Memory B cell (primary cell): ENCODE data around the gene CARD16.
"Not testable (repeated sequence)": the region's sequence is repeated elsewhere in the genome, so short reads cannot be mapped to it uniquely, and the experiment has no call there.

Experiments used
- ATAC-seq: fragments of 150-1000 bp; cut with Tn5 transposase; 2 replicates; pipeline ENCODE4 v1.10.0; 2021; ENCODE audit warnings: low read depth, mild to moderate bottlenecking, moderate library complexity
- DNase-seq, 2 donors: peaks; one replicate each; pipeline ENCODE4 v3.0.0; 2022; ENCODE audit warnings: low spot score in 2 of 2
- H3K27ac Mint-ChIP-seq: one replicate; pipeline ENCODE4 v1.8.0; 2022; ENCODE audit warnings: mild to moderate bottlenecking, moderate library complexity, mixed read lengths
- H3K27me3 Mint-ChIP-seq: one replicate; pipeline ENCODE4 v1.8.0; 2022; ENCODE audit warnings: mixed read lengths
- H3K36me3 Mint-ChIP-seq: one replicate; pipeline ENCODE4 v1.8.0; 2022; ENCODE audit warnings: mild to moderate bottlenecking, mixed read lengths
- H3K4me1 Mint-ChIP-seq: one replicate; pipeline ENCODE4 v1.8.0; 2022; ENCODE audit warnings: mixed read lengths
- H3K4me3 Mint-ChIP-seq: one replicate; pipeline ENCODE4 v1.8.0; 2022; ENCODE audit warnings: mild to moderate bottlenecking, moderate library complexity, mixed read lengths
- H3K9me3 Mint-ChIP-seq: one replicate; pipeline ENCODE4 v1.8.0; 2022; ENCODE audit warnings: mixed read lengths

The CARD16 gene

DNA sequence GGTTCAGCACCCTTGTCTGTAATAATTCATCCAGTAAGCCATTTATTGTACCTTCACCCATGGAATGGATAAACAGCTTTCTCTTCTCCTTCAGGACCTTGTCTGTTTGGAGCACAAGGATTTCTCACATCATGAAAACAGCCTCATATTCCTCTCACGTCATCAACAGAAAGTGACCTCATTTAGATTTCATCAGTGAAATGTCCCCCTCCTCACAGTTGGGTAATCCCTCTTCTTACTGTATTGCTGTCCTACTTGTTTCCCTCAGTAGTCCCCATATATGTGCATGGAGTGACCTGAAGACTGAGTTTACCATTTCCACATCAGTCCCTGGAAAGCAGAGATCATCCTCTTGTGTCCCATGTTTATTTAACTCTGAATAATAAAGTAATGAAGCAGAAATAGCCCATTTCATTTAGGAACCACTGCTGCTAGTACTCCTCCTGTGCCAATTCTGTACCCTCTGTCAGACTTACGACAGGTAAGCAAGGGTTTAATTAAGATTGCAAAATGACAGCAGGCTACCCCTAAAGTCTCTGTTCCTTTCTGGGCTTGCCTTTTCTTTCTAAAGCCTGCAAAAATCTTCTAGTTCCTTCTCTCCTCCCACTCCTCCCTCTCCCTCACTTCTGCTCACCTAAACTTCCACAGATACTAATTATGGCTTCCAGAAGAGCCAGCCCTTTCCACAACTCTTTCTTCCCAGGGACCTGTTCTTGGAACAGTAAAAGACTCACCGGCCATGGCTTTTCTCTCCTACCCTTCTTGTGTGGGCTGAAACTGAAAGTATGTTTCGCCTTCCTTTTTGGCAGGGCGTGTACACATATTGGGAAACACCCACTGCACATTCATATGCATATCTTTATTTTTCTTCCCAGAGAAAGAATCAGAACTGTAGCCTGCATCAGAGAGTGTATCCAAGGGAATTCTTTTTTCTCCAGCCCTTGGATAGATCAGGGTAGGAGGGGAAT, at the start of gene CARD16:
Gene CARD16 (minus strand): TSS at position 779 of the 968 bp plus-strand sequence. CDS start 38 bp downstream, at position 741.
- peaks cover 17% of the 10 kb centered on the region for H3K36me3 Mint-ChIP-seq
- DNase-seq (peak; percentile 25 to 26), ATAC-seq (peak; percentile 98)
- H3K9me3 Mint-ChIP-seq, H3K27me3 Mint-ChIP-seq: not testable (repeated sequence)
- peak within 1 kb of the TSS; percentile 97 for H3K27ac Mint-ChIP-seq
- H3K4me3 Mint-ChIP-seq = peak within 1 kb of the TSS; percentile 97
- H3K4me1 Mint-ChIP-seq = peaks cover 31% of the 10 kb centered on the region

DNA sequence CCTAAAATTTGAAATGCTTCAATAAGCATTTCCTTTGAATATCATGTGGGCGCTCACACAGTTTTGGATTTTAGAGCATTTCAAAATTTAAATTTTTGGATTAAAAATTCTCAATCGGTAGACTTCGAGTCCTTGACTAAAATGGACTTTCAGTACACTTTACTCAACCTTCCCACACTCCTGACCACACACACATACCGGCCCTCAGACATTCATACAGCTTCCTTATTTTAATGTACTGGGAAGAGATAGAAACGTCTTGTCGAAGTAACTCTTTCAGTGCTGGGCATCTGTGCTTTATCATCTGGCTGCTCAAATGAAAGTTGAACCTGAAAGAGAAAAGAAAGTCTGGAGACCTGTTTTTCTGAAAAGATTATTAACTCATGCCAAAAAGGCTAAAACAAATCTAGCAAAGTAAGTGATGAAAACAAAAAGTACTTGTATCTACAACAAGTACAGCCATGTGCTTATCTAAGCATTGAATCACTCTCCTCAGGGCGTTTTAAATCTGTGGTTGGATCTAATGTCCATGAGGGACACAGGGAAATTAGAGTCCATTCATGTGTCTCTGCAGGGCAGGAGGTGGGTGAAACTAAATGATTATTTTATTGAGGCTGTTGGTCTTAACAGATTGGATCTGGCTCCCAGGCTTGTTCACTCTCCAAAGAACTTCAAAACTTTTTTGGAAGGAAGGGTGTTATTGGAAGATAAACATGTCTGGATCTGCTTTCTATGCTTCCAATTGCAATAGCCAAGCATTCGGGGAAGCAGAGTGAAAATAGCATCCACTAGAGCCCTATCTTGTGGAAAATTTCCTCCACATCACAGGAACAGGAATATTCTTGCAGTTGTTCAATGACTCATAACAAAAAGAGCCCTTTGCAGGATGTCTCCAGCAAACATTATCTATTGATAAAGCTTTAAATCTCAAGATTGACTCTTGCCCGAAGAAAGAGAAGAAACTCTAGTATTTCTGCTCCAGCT, 47.4 kb upstream of the CARD16 start:
- Mint-ChIP-seq H3K27ac (no peak overlapping the region), H3K4me3 (no peak overlapping the region), H3K9me3 (no peaks in the 10 kb centered on the region), H3K4me1 (no peaks in the 10 kb centered on the region), H3K36me3 (no peaks in the 10 kb centered on the region), H3K27me3 (peaks cover 5% of the 10 kb centered on the region)
- no peak for ATAC-seq
- no peak for DNase-seq

- no peak overlapping the region for H3K27ac Mint-ChIP-seq
- H3K9me3 Mint-ChIP-seq = no peaks in the 10 kb centered on the region
- ATAC-seq (no peak), DNase-seq (no peak)
- H3K27me3 Mint-ChIP-seq = peaks cover 23% of the 10 kb centered on the region
- H3K36me3 Mint-ChIP-seq = no peaks in the 10 kb centered on the region
- peaks cover 10% of the 10 kb centered on the region for H3K4me1 Mint-ChIP-seq
- H3K4me3 Mint-ChIP-seq = no peak overlapping the region
Observed at GRCh38 chr11:105081412-105082150, 36.4 kb upstream of the CARD16 start.

GRCh38 chr11:105080171-105080906, 35.2 kb upstream of the CARD16 start:
- peaks cover 23% of the 10 kb centered on the region for H3K27me3 Mint-ChIP-seq
- not testable (repeated sequence) for DNase-seq, H3K36me3 Mint-ChIP-seq, H3K9me3 Mint-ChIP-seq, H3K27ac Mint-ChIP-seq, ATAC-seq, H3K4me1 Mint-ChIP-seq, H3K4me3 Mint-ChIP-seq

DNA sequence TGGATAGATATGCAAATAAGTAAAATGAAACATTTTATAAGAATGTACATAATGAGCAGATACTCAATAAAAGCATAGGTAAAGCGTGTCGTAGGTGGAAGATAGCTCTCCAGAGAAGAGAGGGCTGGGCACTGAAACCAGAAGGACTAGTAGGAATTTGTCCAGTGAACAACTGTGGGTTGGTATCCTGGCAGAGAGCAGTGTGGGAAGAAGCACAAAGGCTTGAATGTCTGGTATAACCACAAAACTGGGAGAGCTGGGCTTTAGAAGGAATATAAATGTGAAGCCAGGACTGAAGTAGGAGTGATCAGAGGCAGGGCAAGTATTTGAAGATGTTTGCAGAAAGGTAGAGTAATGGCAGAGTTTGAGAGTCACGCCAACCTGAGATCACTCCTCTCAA, 33.1 kb upstream of the CARD16 start:
- H3K9me3 Mint-ChIP-seq = no peaks in the 10 kb centered on the region
- H3K27me3 Mint-ChIP-seq = peaks cover 26% of the 10 kb centered on the region
- no peak for DNase-seq
- no peaks in the 10 kb centered on the region for H3K36me3 Mint-ChIP-seq
- H3K4me3 Mint-ChIP-seq = no peak overlapping the region
- no peak for ATAC-seq
- H3K27ac Mint-ChIP-seq = no peak overlapping the region
- peaks cover 10% of the 10 kb centered on the region for H3K4me1 Mint-ChIP-seq

- not testable (repeated sequence) for DNase-seq, H3K4me3 Mint-ChIP-seq, H3K36me3 Mint-ChIP-seq, H3K9me3 Mint-ChIP-seq, H3K27ac Mint-ChIP-seq, H3K4me1 Mint-ChIP-seq, ATAC-seq
- H3K27me3 Mint-ChIP-seq = peaks cover 22% of the 10 kb centered on the region
Observed at GRCh38 chr11:105077141-105077790, 32.1 kb upstream of the CARD16 start.

DNA sequence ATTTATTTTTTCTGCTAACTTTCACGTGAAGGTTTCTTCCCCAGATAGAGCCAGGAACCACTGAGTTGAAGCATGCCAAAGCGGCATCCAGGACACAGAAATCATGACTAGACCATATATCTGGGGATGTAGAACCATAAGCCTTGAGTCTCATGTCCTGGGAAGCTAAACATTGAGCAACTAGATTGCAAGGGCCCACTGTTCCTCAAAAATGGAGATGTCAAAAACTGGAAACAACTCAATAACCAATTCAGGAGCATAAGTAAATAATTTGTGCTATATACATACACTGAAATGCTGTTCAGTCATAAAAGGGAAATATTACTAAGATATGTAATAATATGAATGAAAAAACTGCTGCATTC, 29.0 kb upstream of the CARD16 start:
- H3K4me3 Mint-ChIP-seq = no peak overlapping the region
- H3K36me3 Mint-ChIP-seq = no peaks in the 10 kb centered on the region

DNA sequence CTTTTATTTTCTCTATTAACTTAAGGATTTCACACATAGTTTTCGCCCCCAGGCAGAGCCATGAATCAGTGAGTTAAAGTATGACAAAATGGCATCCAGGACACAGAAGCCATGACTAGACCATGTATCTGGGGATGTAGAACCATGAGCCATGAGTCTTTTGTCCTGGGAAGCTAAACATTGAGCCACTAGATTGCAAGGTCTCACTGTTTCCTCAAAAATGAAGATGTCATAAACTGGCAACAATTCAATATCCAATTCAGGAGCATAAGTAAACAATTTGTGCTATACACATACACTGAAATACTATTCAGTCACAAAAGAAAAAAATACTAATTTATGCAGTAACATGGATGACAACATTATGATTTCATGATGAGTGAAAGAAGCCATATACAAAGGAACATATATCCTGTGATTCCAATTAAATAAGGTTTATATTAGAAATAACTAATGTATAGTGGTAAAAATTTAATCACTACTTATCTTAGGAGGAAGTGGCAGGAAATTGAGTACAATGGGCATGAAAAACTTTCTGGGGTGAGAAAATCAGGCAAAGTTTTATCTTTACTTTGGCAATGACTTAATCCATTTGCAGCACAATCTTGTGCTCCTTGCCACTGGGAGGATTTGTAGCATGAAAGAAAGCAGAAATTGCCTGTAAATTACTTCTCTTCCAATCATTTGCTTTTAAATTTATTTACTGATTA, 28.5 kb upstream of the CARD16 start:
- no peaks in the 10 kb centered on the region for H3K9me3 Mint-ChIP-seq

More for the DNA sequence above, 29.0 kb upstream of the CARD16 start:
- Mint-ChIP-seq H3K27me3 (peaks cover 19% of the 10 kb centered on the region), H3K27ac (no peak overlapping the region), H3K9me3 (no peaks in the 10 kb centered on the region), H3K4me1 (peaks cover 2% of the 10 kb centered on the region)
- ATAC-seq (no peak), DNase-seq (no peak)

GRCh38 chr11:105072080-105072479, 26.9 kb upstream of the CARD16 start:
- ATAC-seq, H3K27ac Mint-ChIP-seq, DNase-seq, H3K4me1 Mint-ChIP-seq, H3K9me3 Mint-ChIP-seq, H3K36me3 Mint-ChIP-seq, H3K4me3 Mint-ChIP-seq: not testable (repeated sequence)
- H3K27me3 Mint-ChIP-seq = peaks cover 15% of the 10 kb centered on the region

More for the DNA sequence above, 28.5 kb upstream of the CARD16 start:
- H3K27me3 Mint-ChIP-seq = peaks cover 21% of the 10 kb centered on the region
- no peak overlapping the region for H3K27ac Mint-ChIP-seq
- no peaks in the 10 kb centered on the region for H3K36me3 Mint-ChIP-seq
- no peak overlapping the region for H3K4me3 Mint-ChIP-seq
- H3K4me1 Mint-ChIP-seq = peaks cover 2% of the 10 kb centered on the region
- ATAC-seq (no peak), DNase-seq (no peak)

DNA sequence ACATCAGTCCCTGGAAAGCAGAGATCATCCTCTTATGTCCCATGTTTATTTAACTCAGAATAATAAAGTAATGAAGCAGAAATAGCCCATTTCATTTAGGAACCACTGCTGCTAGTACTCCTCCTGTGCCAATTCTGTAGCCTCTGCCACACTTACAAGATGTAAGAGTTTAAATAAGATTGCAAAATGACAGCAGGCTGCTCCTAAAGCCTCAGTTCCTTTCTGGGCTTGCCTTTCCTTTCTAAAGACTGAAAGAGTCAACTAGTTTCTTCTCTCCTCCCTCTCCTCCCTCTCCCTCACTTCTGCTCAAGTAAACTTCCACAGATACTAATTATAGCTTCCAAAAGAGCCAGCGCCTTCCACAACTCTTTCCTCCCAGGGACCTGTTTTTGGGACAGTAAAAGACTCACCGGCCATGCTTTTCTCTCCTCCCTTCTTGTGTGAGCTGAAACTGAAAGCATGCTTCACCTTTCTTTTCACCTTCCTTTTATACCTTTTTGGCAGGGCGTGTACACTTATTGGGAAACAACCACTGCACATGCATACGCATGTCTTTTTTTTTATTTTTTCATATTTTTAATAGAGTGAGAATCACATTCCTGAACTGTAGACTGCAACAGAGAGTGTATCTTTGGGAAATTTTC, 26.1 kb upstream of the CARD16 start:
- Mint-ChIP-seq H3K36me3 (no peaks in the 10 kb centered on the region), H3K9me3 (no peaks in the 10 kb centered on the region), H3K27ac (no peak overlapping the region), H3K4me3 (no peak overlapping the region), H3K4me1 (peaks cover 2% of the 10 kb centered on the region), H3K27me3 (peaks cover 13% of the 10 kb centered on the region)
- no peak for DNase-seq
- no peak for ATAC-seq

- no peak for ATAC-seq
- H3K27me3 Mint-ChIP-seq = peaks cover 13% of the 10 kb centered on the region
- no peak for DNase-seq
- no peaks in the 10 kb centered on the region for H3K36me3 Mint-ChIP-seq
- no peak overlapping the region for H3K27ac Mint-ChIP-seq
- no peaks in the 10 kb centered on the region for H3K9me3 Mint-ChIP-seq
- peaks cover 2% of the 10 kb centered on the region for H3K4me1 Mint-ChIP-seq
- H3K4me3 Mint-ChIP-seq = no peak overlapping the region
Observed at GRCh38 chr11:105070306-105070705, 25.2 kb upstream of the CARD16 start.

DNA sequence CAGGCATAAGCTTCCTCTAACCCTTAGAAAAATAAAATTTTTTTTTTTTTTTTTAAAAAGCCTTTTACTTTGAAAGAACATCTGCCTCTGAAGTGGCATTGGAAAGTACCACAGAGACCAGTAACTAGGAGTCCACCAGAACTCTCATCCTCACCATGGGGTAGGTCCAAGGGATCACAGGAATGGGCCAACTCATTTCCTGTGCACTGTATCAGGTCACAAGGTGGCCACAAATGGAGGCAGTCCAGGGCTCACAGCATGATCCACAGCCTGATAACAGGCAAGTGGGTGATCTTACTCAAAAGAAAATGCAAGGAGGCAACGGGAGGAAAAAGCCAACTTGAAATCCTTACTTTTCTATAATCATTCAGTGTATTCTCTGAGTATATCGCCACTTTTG, 24.6 kb upstream of the CARD16 start:
- not testable (repeated sequence) for ATAC-seq, H3K27ac Mint-ChIP-seq, H3K36me3 Mint-ChIP-seq, DNase-seq, H3K4me3 Mint-ChIP-seq, H3K4me1 Mint-ChIP-seq, H3K9me3 Mint-ChIP-seq
- H3K27me3 Mint-ChIP-seq = peaks cover 11% of the 10 kb centered on the region
